ENCODE measurements around the gene ADK.

Gene ADK

GRCh38 chr10:74150990-74151878 is at the start of gene ADK:
ADK (plus strand) TSS chr10:74151221; CDS start chr10:74151279, 58 bp downstream.
- Mint-ChIP-seq H3K27me3 (no peaks in the 10 kb centered on the region), H3K27ac (peak within 1 kb of the TSS; percentile 83), H3K9me3 (no peaks in the 10 kb centered on the region), H3K4me3 (no peak within 1 kb of the TSS), H3K4me1 (peaks cover 40% of the 10 kb centered on the region), H3K36me3 (peaks cover 2% of the 10 kb centered on the region)

DNA sequence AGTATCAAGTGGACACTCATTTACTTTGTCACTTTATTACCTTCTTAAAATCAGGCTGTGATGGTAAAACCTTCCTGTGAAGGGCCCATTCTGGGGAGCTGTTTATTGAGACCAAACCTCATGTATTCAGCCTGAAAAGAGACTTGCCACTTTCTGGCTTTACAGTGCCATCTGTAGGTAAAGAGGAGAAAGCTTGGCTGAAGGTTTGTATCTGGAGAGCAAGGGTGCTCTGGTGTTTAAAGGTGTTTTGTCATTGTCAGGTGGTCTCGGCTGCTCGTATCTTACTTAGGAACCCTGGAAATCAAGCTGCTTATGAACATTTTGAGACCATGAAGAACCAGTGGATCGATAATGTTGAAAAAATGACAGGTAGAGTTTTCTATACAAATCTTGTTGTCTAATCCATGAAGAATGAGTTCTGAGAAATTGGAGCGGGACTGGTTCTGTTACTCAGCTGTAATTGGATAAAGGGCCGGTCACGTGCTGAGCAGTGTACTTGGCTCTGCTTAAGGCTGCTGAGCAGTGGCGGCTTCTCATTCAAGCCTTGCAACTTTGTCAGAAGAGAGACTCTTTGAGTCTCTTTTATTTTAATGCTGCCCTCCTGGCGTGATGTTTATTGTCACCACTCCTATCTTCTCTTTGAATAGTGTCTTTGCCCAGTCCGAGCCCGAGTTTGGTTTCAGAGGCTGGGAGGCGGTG is 47.3 kb upstream of the ADK start:
- no peak overlapping the region for H3K27ac Mint-ChIP-seq
- no peaks in the 10 kb centered on the region for H3K9me3 Mint-ChIP-seq
- peaks cover 8% of the 10 kb centered on the region for H3K36me3 Mint-ChIP-seq
- H3K27me3 Mint-ChIP-seq: no peaks in the 10 kb centered on the region
- H3K4me3 Mint-ChIP-seq: no peak overlapping the region
- H3K4me1 Mint-ChIP-seq: peaks cover 7% of the 10 kb centered on the region

GRCh38 chr10:74104480-74104879 is 46.5 kb upstream of the ADK start:
- no peaks in the 10 kb centered on the region for H3K9me3 Mint-ChIP-seq
- no peak overlapping the region for H3K27ac Mint-ChIP-seq
- no peaks in the 10 kb centered on the region for H3K4me1 Mint-ChIP-seq
- H3K36me3 Mint-ChIP-seq: peaks cover 8% of the 10 kb centered on the region
- H3K27me3 Mint-ChIP-seq: no peaks in the 10 kb centered on the region
- H3K4me3 Mint-ChIP-seq: no peak overlapping the region

- no peaks in the 10 kb centered on the region for H3K4me1 Mint-ChIP-seq
- H3K27me3 Mint-ChIP-seq: no peaks in the 10 kb centered on the region
- H3K36me3 Mint-ChIP-seq: peaks cover 8% of the 10 kb centered on the region
- no peak overlapping the region for H3K27ac Mint-ChIP-seq
- no peak overlapping the region for H3K4me3 Mint-ChIP-seq
- no peaks in the 10 kb centered on the region for H3K9me3 Mint-ChIP-seq
These were observed 46.0 kb upstream of the ADK start for GRCh38 chr10:74104996-74105395.

GRCh38 chr10:74107391-74107790 is 43.6 kb upstream of the ADK start:
- Mint-ChIP-seq H3K27ac (no peak overlapping the region), H3K4me1 (no peaks in the 10 kb centered on the region), H3K27me3 (no peaks in the 10 kb centered on the region), H3K4me3 (no peak overlapping the region), H3K9me3 (no peaks in the 10 kb centered on the region), H3K36me3 (peaks cover 9% of the 10 kb centered on the region)

DNA sequence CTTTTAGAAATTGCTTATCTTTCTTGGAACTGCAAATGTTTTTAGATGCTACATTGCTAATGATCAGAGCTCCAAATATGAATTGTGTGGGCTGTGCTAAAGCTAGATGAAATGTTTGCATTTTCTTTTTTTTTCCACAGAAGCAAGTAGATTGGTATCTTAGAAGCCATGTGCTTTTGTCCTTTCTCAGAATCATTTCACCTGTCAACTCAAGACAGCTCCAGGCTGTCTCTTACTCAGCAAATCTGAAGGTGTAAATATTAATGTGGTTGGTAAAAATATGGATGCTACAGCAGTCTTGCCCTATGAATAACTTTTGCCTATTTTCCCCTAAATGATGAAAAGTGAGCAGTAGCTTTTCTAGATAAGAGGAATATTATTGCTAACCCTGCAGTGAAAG is 41.6 kb upstream of the ADK start:
- no peak overlapping the region for H3K27ac Mint-ChIP-seq
- H3K9me3 Mint-ChIP-seq: no peaks in the 10 kb centered on the region
- no peak overlapping the region for H3K4me3 Mint-ChIP-seq
- H3K4me1 Mint-ChIP-seq: no peaks in the 10 kb centered on the region
- no peaks in the 10 kb centered on the region for H3K27me3 Mint-ChIP-seq
- peaks cover 12% of the 10 kb centered on the region for H3K36me3 Mint-ChIP-seq

GRCh38 chr10:74110120-74110519 is 40.9 kb upstream of the ADK start:
- no peaks in the 10 kb centered on the region for H3K9me3 Mint-ChIP-seq
- H3K4me3 Mint-ChIP-seq: no peak overlapping the region
- peaks cover 11% of the 10 kb centered on the region for H3K36me3 Mint-ChIP-seq
- no peaks in the 10 kb centered on the region for H3K27me3 Mint-ChIP-seq
- no peaks in the 10 kb centered on the region for H3K4me1 Mint-ChIP-seq
- no peak overlapping the region for H3K27ac Mint-ChIP-seq

- peaks cover 16% of the 10 kb centered on the region for H3K36me3 Mint-ChIP-seq
- no peaks in the 10 kb centered on the region for H3K27me3 Mint-ChIP-seq
These were observed 39.2 kb upstream of the ADK start for GRCh38 chr10:74111799-74112198.

GRCh38 chr10:74113546-74113945 is 37.5 kb upstream of the ADK start:
- H3K36me3 Mint-ChIP-seq: peaks cover 17% of the 10 kb centered on the region
- H3K27ac Mint-ChIP-seq: no peak overlapping the region

More at GRCh38 chr10:74111799-74112198, 39.2 kb upstream of the ADK start:
- Mint-ChIP-seq H3K27ac (no peak overlapping the region), H3K4me3 (no peak overlapping the region), H3K4me1 (peaks cover 7% of the 10 kb centered on the region), H3K9me3 (no peaks in the 10 kb centered on the region)

GRCh38 chr10:74114041-74114448 is 37.0 kb upstream of the ADK start:
- Mint-ChIP-seq H3K9me3 (no peaks in the 10 kb centered on the region), H3K4me3 (no peak overlapping the region), H3K27me3 (no peaks in the 10 kb centered on the region), H3K36me3 (peaks cover 18% of the 10 kb centered on the region), H3K4me1 (peaks cover 7% of the 10 kb centered on the region), H3K27ac (no peak overlapping the region)

More at GRCh38 chr10:74113546-74113945, 37.5 kb upstream of the ADK start:
- H3K4me1 Mint-ChIP-seq: peaks cover 7% of the 10 kb centered on the region
- H3K4me3 Mint-ChIP-seq: no peak overlapping the region
- no peaks in the 10 kb centered on the region for H3K9me3 Mint-ChIP-seq
- no peaks in the 10 kb centered on the region for H3K27me3 Mint-ChIP-seq

GRCh38 chr10:74117738-74118137 is 33.3 kb upstream of the ADK start:
- Mint-ChIP-seq H3K9me3 (no peaks in the 10 kb centered on the region), H3K4me3 (no peak overlapping the region), H3K36me3 (peaks cover 26% of the 10 kb centered on the region), H3K27me3 (no peaks in the 10 kb centered on the region), H3K27ac (no peak overlapping the region), H3K4me1 (peaks cover 7% of the 10 kb centered on the region)

- Mint-ChIP-seq H3K27me3 (no peaks in the 10 kb centered on the region), H3K4me1 (peaks cover 7% of the 10 kb centered on the region), H3K36me3 (peaks cover 26% of the 10 kb centered on the region), H3K9me3 (no peaks in the 10 kb centered on the region), H3K27ac (peak overlapping the region; percentile 74), H3K4me3 (no peak overlapping the region)
These were observed 32.2 kb upstream of the ADK start for GRCh38 chr10:74118804-74119203.

DNA sequence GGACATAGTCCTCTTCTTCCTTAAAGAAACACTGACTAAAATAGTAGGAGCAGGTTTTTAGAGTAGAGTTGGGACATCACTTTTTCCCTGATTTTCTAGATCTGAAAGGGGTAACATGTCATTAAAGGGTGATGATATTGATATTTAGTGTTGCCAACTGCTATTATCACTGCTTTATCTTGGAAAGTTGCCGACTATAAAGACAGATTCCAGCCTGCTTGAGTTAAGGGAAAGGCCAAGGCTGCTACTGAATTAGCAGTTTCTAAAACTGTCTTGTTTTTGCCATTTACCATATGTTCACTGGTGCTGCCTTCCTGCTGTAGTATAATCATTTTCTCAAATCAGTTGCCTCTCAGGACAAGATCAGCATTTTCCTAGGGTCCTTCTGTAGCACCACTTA is 30.1 kb upstream of the ADK start:
- Mint-ChIP-seq H3K4me3 (no peak overlapping the region), H3K27me3 (no peaks in the 10 kb centered on the region), H3K27ac (no peak overlapping the region), H3K9me3 (no peaks in the 10 kb centered on the region), H3K4me1 (peaks cover 5% of the 10 kb centered on the region), H3K36me3 (peaks cover 23% of the 10 kb centered on the region)

DNA sequence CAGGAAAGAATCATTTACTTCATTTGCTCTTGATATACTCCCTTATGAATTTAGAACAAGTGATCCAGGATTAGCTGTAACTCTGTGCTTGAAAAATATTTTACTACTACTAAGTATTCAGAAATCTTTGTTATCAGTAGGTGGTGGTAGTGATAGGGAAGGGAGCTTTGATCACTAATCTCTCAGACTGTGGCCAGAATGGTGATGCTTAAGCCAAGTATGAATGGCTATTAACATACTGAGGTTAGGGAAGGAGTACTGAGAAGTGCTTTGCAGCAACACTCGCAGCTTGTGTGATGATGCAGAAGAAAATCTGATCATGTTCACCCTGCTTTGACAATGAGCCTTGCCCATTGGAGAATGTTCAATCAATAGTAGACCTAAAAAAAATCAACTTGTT is 29.7 kb upstream of the ADK start:
- H3K36me3 Mint-ChIP-seq: peaks cover 19% of the 10 kb centered on the region
- H3K4me1 Mint-ChIP-seq: peaks cover under 1% of the 10 kb centered on the region
- no peaks in the 10 kb centered on the region for H3K9me3 Mint-ChIP-seq
- H3K4me3 Mint-ChIP-seq: no peak overlapping the region
- no peaks in the 10 kb centered on the region for H3K27me3 Mint-ChIP-seq
- H3K27ac Mint-ChIP-seq: no peak overlapping the region

GRCh38 chr10:74122060-74122459 is 29.0 kb upstream of the ADK start:
- Mint-ChIP-seq H3K36me3 (peaks cover 18% of the 10 kb centered on the region), H3K27ac (peak overlapping the region; percentile 74), H3K27me3 (no peaks in the 10 kb centered on the region), H3K4me1 (no peaks in the 10 kb centered on the region), H3K4me3 (no peak overlapping the region), H3K9me3 (no peaks in the 10 kb centered on the region)

GRCh38 chr10:74123081-74123480 is 27.9 kb upstream of the ADK start:
- Mint-ChIP-seq H3K4me3 (no peak overlapping the region), H3K4me1 (no peaks in the 10 kb centered on the region), H3K9me3 (no peaks in the 10 kb centered on the region), H3K27ac (no peak overlapping the region), H3K27me3 (no peaks in the 10 kb centered on the region), H3K36me3 (peaks cover 18% of the 10 kb centered on the region)
